Rectal smooth muscle tissue (tissue), 1 donor: ENCODE measurements around the gene PRKCE.

Experiments
- H3K27ac ChIP-seq: one replicate; pipeline ENCODE4 v1.7.0; 2013; ENCODE audit warnings: low read depth, low read length, inconsistent platforms
- H3K27me3 ChIP-seq: one replicate; pipeline ENCODE4 v1.7.0; 2013; ENCODE audit warnings: low read length; ENCODE audit not compliant: control insufficient read depth, insufficient read depth
- H3K36me3 ChIP-seq: one replicate; pipeline ENCODE4 v1.7.0; 2013; ENCODE audit warnings: low read length; ENCODE audit not compliant: control insufficient read depth, insufficient read depth
- H3K4me1 ChIP-seq: one replicate; pipeline ENCODE4 v1.7.0; 2013; ENCODE audit warnings: low read length; ENCODE audit not compliant: control insufficient read depth, insufficient read depth
- H3K4me3 ChIP-seq: one replicate; pipeline ENCODE4 v1.7.0; 2013; ENCODE audit warnings: low read length
- H3K9ac ChIP-seq: one replicate; pipeline ENCODE4 v1.7.0; 2013; ENCODE audit warnings: low read length

PRKCE gene

GRCh38 chr2:45637440-45637839 lies 14.0 kb upstream of the PRKCE start:
- H3K36me3 ChIP-seq = no peaks in the 10 kb centered on the region
- H3K4me3 ChIP-seq = no peak overlapping the region
- no peak overlapping the region for H3K9ac ChIP-seq
- no peaks in the 10 kb centered on the region for H3K4me1 ChIP-seq
- H3K27me3 ChIP-seq = peaks cover 3% of the 10 kb centered on the region
- no peak overlapping the region for H3K27ac ChIP-seq

DNA sequence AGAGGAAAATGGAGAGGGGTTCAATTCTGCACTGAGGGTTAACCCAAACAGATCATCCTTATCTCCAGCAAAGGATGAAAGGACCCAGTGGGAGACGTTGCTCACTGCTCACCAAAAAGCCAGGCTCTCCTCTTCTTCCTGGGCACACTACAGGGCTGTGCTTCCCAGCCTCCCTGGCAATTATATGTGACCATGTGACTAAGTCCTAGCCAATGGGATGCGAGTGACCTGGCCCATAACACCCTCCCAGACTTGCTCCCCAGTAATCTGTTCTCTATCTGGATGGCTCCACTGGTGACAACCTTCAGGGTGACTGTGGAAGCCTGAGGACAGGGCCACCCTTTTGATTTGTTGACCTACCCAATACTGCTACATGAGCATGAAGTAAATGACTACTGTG lies 10.9 kb upstream of the PRKCE start:
- H3K27me3 ChIP-seq = peaks cover 3% of the 10 kb centered on the region
- no peak overlapping the region for H3K27ac ChIP-seq
- H3K9ac ChIP-seq = no peak overlapping the region
- peaks cover 6% of the 10 kb centered on the region for H3K4me1 ChIP-seq
- no peak overlapping the region for H3K4me3 ChIP-seq
- H3K36me3 ChIP-seq = no peaks in the 10 kb centered on the region

GRCh38 chr2:45643095-45643494 lies 8.4 kb upstream of the PRKCE start:
- Histone ChIP-seq H3K9ac (peak overlapping the region; percentile 52), H3K36me3 (no peaks in the 10 kb centered on the region), H3K4me1 (peaks cover 10% of the 10 kb centered on the region), H3K27me3 (peaks cover 3% of the 10 kb centered on the region), H3K27ac (no peak overlapping the region), H3K4me3 (peak overlapping the region; percentile 65)

DNA sequence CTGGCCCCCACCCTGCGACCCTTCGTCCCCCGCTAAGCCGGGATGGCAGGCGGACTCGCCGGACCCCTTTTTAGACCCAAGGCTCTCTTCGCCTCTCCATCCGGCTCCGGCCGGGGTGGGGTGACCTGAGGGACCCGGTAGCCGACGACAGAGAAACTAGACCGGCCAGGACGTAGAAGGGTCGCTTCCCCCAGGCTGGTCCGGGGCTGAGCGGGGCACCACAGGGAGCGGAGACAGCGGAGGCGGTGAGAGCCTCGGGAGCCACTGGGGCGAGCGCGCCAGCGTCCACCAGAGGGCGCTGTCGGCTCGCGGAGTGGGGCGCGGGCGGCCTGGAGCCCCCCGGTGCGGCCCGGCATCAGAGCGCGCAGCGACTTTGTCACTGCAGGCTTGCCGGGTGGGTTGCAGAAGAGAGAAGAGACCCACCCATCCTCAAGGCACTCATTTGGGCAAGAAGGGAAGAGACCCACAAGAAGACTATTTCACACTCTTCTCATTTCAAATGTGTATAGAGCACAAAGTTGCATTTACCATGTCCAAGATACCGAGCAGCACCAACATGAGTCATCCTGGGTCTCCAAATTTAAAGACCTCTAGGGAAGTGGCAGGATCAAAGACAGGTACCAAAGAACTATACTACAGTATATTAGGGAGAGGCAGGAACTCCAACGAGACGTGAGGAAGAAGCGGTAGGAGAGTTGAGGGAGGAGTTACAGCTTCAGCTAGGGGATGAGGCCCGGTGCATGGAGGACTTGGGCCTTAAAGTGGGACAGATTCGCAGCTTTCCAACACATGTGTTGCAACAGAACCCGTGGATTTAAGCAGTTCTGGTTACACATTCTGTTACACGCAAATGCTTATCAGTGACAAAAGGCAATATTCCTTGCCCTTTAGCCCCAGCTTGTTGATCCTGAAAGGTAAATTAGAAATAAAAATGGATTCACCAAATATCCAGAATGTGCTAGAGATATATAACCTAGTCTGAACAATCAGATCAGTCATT lies 7.6 kb upstream of the PRKCE start:
- peak overlapping the region; percentile 52 for H3K9ac ChIP-seq
- peaks cover 3% of the 10 kb centered on the region for H3K27me3 ChIP-seq
- peak overlapping the region; percentile 65 for H3K4me3 ChIP-seq
- peaks cover 18% of the 10 kb centered on the region for H3K4me1 ChIP-seq
- H3K27ac ChIP-seq = peak overlapping the region; percentile 37
- no peaks in the 10 kb centered on the region for H3K36me3 ChIP-seq

GRCh38 chr2:45646289-45646688 lies 5.2 kb upstream of the PRKCE start:
- H3K9ac ChIP-seq = no peak overlapping the region
- no peaks in the 10 kb centered on the region for H3K36me3 ChIP-seq
- peaks cover 3% of the 10 kb centered on the region for H3K27me3 ChIP-seq
- H3K4me1 ChIP-seq = peaks cover 23% of the 10 kb centered on the region
- no peak overlapping the region for H3K4me3 ChIP-seq
- no peak overlapping the region for H3K27ac ChIP-seq

DNA sequence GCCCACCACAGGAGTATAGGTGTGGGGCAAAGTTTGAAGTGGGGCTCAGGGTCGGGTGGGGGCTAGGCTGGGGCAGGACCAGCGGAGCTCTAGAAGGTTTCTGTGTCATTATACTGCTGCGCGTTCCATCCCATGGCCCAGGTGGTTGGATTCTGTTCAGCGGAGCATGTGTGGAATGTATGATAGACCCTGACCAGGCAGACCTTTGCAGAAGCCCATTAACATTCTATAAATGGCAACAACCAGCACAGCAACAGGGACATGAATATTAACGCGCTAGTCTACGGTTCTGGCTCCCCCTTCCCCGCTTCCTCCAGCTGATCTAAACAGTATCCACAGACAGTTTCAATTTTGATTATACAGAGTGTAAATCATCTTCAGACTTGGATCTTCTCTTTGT lies 4.1 kb upstream of the PRKCE start:
- H3K36me3 ChIP-seq = no peaks in the 10 kb centered on the region
- peaks cover 23% of the 10 kb centered on the region for H3K4me1 ChIP-seq
- peaks cover under 1% of the 10 kb centered on the region for H3K27me3 ChIP-seq
- H3K27ac ChIP-seq = no peak overlapping the region
- no peak overlapping the region for H3K9ac ChIP-seq
- no peak overlapping the region for H3K4me3 ChIP-seq

DNA sequence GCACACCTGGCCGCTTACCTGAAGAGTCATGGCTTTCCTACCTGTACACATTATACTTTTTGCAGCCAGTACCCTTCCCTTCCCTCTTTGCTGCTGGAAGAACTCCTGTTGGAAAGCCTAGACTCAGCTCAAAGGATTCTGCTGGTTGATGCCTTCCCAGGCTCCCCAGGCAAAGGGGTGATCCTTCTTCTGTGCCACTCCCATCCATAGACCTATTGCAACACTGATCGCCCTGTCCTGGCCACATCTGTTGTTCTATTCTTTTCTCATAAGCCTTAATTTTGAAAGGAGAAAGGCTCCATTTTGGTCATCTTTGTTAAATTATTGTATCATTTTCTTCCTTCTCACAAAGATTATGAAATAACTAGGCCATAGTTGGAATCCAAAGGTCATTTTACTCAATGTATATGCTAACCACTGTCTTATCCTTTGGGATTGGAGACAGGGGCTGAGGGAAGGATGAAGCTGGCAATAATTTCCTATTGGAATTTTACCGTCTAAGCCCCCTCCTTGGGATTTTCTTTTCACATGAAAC lies 3.4 kb upstream of the PRKCE start:
- H3K27ac ChIP-seq = no peak overlapping the region
- no peak overlapping the region for H3K4me3 ChIP-seq
- no peaks in the 10 kb centered on the region for H3K36me3 ChIP-seq
- peaks cover 23% of the 10 kb centered on the region for H3K4me1 ChIP-seq
- no peak overlapping the region for H3K9ac ChIP-seq
- H3K27me3 ChIP-seq = no peaks in the 10 kb centered on the region

DNA sequence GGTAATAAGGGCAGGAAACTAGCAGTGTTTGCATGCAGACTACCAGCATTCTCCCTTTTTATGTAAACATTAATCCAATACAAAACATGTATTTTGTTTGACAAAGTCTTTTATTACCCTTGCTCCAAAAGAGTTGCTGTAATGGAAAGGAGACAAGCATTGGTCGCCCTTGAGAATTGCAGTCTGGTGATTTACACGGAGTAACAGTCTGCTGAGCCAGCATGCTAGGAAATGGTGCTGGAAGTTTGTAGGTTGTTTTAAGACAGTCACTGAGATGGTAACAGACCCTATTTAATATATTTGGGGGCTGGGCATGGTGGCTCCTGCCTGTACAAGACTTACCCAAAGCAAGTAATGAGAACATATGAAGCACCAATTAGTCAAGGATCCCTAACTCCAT lies 2.8 kb upstream of the PRKCE start:
- H3K9ac ChIP-seq = no peak overlapping the region
- H3K4me3 ChIP-seq = no peak overlapping the region
- no peaks in the 10 kb centered on the region for H3K36me3 ChIP-seq
- H3K27me3 ChIP-seq = no peaks in the 10 kb centered on the region
- H3K4me1 ChIP-seq = peaks cover 26% of the 10 kb centered on the region
- H3K27ac ChIP-seq = peak overlapping the region; percentile 96

DNA sequence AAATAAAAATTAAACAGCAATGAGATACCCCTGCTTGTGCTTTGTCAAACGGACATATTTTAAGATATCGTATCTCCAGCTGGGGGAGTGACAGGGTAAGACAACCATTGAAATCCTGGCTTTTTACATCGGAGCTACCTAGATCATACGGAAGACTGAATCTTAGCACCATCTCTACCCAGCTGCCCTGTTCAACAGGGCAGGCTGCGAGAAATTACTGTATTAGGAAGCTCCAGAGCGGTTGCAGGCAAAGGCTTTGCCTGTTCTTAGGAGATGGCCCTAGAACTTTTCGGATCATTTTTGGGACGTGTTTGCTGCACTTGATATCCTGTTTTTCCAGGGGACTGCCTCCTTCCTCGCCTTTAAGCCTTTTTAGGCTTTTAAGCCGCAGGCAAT lies 2.0 kb upstream of the PRKCE start:
- Histone ChIP-seq H3K27ac (peak overlapping the region; percentile 96), H3K36me3 (no peaks in the 10 kb centered on the region), H3K27me3 (no peaks in the 10 kb centered on the region), H3K4me3 (peak overlapping the region; percentile 89), H3K9ac (peak overlapping the region; percentile 57), H3K4me1 (peaks cover 25% of the 10 kb centered on the region)

DNA sequence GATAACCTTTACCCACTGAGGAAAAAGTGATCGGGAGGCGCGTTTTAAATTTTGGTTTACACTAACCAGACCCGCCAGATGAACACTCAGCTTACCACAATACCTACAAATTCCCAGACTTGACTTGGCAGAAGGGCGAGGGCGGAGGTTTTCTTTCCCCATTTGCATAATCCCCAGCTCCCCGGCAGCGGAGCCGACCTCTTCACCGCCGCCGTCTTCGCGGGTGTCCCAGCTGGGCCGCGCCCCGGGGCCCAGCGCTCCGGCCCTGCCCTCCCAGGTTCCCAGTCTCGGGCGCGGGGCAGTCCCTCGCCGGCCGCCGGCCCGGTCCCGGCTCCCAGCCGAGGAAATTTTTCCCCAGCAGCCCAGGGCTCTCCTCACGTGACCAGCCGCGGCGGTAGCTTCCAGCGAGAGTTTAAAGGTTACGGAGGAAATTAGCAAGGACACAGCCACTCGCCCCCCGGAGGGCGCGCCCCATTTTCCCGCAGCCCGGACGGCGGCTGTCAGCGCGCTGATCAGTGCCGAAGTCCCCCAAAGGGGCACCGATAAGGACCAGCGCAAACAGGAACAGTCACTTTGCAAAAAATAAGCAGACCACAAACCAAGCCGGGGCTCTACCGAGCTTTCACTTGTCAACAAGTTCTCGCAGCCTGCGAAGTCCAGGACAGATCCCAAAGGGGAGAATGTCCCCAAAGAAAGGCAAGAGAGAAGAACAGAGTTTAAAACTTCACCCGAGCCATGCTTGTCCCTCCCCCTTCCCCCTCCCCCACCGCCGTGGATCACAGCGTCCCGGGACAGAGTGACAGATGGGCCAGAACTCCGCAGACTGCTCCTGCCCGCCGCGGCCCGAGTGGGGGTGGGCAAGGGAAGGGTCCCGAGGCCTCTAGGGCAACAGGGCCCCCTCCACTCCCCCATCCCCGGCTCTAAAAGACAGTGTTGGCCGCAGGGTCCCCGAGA lies 1.3 kb upstream of the PRKCE start:
- Histone ChIP-seq H3K27me3 (no peaks in the 10 kb centered on the region), H3K36me3 (no peaks in the 10 kb centered on the region), H3K27ac (peak overlapping the region; percentile 96), H3K4me3 (peak overlapping the region; percentile 89), H3K4me1 (peaks cover 25% of the 10 kb centered on the region), H3K9ac (peak overlapping the region; percentile 80)

DNA sequence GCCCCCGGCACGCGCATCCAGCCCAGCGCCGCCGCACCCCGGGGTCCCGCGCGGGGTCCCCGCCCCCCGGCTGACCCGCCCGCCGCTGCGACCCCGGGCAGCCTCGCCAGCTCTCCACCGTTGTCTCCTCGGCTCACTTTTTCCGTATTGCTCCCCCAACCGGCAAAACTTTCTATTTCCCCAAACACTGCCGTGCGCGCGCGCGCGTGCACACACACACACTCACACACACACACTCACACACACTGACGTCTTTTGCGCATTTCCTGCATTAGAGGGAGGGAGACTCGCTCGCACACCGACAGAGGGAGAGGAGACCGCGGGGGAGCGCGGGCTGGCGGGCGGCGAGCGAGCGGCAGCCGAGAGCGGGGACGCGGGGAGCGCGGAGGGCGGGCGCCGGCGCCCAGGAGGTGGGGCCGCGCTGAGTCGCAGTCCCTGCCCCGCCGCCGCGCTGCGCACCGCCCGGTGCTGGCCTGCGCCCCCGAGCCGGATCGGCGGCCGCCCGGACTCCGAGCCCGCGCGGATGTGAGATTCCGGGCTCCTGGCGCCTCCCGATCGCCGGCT lies 542 bp upstream of the PRKCE start:
- H3K27ac ChIP-seq = peak overlapping the region; percentile 96
- peaks cover 25% of the 10 kb centered on the region for H3K4me1 ChIP-seq
- H3K4me3 ChIP-seq = peak overlapping the region; percentile 89
- peak overlapping the region; percentile 43 for H3K9ac ChIP-seq
- no peaks in the 10 kb centered on the region for H3K36me3 ChIP-seq
- H3K27me3 ChIP-seq = no peaks in the 10 kb centered on the region
